Measurements from ENCODE around the gene RGS7.

The RGS7 gene

GRCh38 chr1:241081473-241081872 lies 275.5 kb downstream of the RGS7 start:
- no peak for DNase-seq (ENCODE audit: low spot score)

GRCh38 chr1:241079459-241079858 lies 277.5 kb downstream of the RGS7 start:
- DNase-seq (ENCODE audit: low spot score) = no peak

- DNase-seq (ENCODE audit: low spot score) = no peak
Measured at GRCh38 chr1:241079047-241079446, 278.0 kb downstream of the RGS7 start.

GRCh38 chr1:241077386-241078147 lies 279.4 kb downstream of the RGS7 start:
- no peak for DNase-seq (ENCODE audit: low spot score)

- DNase-seq (ENCODE audit: low spot score) = no peak
Measured at GRCh38 chr1:241074507-241074906, 282.5 kb downstream of the RGS7 start.

- DNase-seq (ENCODE audit: low spot score) = no peak
Measured at GRCh38 chr1:241068359-241068758, 288.6 kb downstream of the RGS7 start.

- no peak for DNase-seq (ENCODE audit: low spot score)
Measured at GRCh38 chr1:241063276-241063675, 293.7 kb downstream of the RGS7 start.

- no peak for DNase-seq (ENCODE audit: low spot score)
Measured at GRCh38 chr1:241061062-241061461, 295.9 kb downstream of the RGS7 start.

GRCh38 chr1:241048622-241049021 lies 308.4 kb downstream of the RGS7 start:
- no peak for DNase-seq (ENCODE audit: low spot score)

- no peak for DNase-seq (ENCODE audit: low spot score)
Measured at GRCh38 chr1:241045659-241046058, 311.3 kb downstream of the RGS7 start.

- no peak for DNase-seq (ENCODE audit: low spot score)
Measured at GRCh38 chr1:241034203-241034936, 322.6 kb downstream of the RGS7 start.

- no peak for DNase-seq (ENCODE audit: low spot score)
Measured at GRCh38 chr1:241024834-241025233, 332.2 kb downstream of the RGS7 start.

GRCh38 chr1:241022366-241022765 lies 334.6 kb downstream of the RGS7 start:
- no peak for DNase-seq (ENCODE audit: low spot score)

GRCh38 chr1:241020851-241021697 lies 335.9 kb downstream of the RGS7 start:
- DNase-seq (ENCODE audit: low spot score) = no peak

- no peak for DNase-seq (ENCODE audit: low spot score)
Measured at GRCh38 chr1:241012708-241013340, 344.2 kb downstream of the RGS7 start.

GRCh38 chr1:241007668-241008067 lies 349.3 kb downstream of the RGS7 start:
- no peak for DNase-seq (ENCODE audit: low spot score)

- DNase-seq (ENCODE audit: low spot score) = no peak
Measured at GRCh38 chr1:240999826-241000225, 357.2 kb downstream of the RGS7 start.

- no peak for DNase-seq (ENCODE audit: low spot score)
Measured at GRCh38 chr1:240998441-240999015, 358.5 kb downstream of the RGS7 start.

- DNase-seq (ENCODE audit: low spot score) = no peak
Measured at GRCh38 chr1:240998024-240998423, 359.0 kb downstream of the RGS7 start.

- DNase-seq (ENCODE audit: low spot score) = no peak
Measured at GRCh38 chr1:240993004-240993403, 364.0 kb downstream of the RGS7 start.

- DNase-seq (ENCODE audit: low spot score) = no peak
Measured at GRCh38 chr1:240991230-240991629, 365.8 kb downstream of the RGS7 start.

All from SK-N-DZ (cell line).